Cerebellar nuclear complex (tissue), 1 donor: Measurements from ENCODE around the gene PSD2.

Experiments used
- DNase-seq, 2 experiments: peaks; one replicate each; lab custom pipeline; 2025; lab: John Stamatoyannopoulos, UW

Gene PSD2

DNA sequence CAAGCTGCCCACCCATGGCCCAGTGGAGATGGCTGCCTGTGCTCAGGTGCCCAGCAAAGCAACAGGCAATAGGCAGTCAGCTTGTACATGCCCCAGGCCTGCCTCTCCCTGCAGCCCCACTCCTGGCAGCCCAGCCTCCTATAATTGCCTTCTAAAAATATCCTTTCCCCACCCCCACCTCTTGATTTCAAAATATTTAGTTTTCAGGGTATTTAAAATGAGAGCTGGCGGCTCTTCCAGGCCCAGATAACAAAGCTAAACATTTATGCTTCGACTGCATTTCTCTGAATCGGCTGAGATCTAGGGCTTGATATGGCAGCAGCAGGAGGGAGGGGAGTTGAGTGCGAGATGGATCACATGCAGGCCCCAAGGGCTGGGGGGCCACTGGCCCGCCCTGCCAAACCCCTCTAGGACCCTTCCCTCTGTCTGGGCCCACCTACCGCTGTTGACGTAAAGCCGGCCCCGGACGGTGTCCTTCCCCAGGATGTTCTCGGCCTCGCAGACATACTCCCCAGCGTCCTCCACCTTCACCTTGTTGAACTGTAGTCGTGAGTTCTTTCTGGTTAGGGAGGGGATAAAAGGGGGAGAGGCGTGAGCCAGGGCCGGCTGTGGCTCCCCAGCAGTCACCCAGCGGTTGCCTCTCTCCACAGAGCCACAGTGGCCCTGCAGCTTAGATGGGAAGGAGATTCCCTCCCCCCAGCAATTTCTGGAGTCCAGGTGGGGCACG is 85.0 kb downstream of the PSD2 start:
- no peak for DNase-seq

DNA sequence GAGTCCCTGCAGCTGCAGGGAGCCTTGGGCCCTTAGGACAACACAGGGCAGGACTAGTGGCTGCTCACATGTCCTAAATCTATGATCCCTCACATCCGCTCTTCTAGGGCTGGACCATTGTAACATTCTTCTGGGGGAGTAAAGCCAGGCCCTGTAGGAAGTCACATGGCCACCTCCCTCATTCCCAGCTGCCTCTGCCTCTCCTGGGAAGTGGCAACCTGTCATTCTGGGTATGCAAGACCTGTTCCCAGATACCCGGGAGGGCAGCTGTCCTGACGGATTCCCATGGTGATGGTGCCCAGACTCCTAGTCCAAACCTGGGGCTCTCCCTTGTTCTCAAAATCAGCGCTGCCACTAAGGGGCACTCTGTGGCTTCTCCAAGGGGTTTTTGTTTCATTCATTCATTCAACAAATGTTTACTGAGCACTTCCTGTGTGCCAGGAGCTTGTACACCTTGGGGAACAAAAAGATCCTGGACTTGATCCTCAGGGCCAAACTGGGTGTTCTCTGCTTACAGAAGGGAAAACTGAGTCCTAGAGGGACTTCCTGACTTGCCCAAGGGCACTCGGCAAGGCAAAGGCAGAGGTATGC is 85.6 kb downstream of the PSD2 start:
- no peak for DNase-seq

DNA sequence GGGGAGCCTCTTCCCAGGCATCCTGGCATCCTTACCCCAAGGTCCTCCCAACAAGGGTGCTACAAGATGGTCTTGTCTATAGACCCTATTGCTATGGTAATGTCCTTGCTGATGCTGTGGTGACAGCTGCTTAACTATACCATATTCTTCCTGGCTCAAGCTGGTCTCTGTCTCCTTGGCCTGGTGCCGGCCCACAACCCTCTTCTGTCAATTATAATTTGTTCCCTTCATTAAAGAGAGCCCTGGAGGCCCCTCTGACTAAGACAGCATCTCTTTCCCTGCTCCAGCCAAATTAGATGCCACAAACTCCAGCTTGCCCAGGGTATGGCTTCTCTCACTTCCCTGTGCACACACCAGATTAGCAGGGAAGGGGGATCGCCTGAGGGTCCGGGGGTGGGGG is 86.7 kb downstream of the PSD2 start:
- no peak for DNase-seq

DNA sequence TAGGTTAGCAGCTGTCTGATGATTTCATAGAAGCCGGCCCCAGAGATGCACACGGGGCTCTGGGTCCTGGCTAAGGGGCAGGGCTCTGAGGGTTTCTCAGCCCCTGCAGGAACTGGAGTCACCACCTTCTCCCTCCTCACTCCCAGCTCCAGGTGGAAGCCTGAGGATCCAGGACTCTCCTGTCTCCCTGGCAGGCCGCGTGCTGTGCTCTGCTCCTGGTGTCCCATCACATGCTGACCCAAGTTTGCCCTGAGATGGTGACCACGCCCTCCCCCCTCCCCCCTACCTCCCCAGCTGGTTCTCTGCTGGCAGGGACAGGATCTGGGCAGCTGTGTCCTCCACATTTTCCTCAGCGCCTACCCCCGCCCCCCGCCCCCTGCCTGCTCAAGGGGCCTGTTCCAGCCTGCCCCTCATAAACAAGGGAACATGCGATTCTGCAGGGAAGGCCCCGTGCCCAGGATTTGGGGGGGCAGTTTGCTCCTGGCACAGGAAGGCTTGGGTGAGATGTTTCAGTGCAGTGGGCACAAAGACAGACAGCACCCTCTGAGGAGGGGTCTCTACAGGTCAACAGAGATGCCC is 87.4 kb downstream of the PSD2 start:
- no peak for DNase-seq

DNA sequence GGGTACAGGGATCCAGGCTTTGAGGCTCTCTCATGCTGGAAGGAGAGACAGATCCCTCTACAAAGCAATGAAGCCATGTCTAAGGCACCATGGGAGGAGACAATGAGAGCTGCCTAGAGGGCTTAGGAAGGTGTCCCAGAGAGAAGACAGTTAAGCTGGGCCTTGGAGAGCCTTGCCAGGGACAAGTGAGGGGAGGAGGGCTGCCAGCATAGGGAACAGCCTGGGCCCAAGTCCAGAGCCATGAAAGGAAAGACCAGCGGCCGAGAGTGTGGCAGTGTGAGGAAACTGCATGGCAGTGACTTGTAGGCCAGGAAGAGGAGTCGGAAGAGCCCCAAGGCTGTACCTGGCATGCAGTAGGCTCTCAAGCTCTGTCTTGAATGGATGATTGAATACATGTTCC is 88.5 kb downstream of the PSD2 start:
- DNase-seq = no peak

DNA sequence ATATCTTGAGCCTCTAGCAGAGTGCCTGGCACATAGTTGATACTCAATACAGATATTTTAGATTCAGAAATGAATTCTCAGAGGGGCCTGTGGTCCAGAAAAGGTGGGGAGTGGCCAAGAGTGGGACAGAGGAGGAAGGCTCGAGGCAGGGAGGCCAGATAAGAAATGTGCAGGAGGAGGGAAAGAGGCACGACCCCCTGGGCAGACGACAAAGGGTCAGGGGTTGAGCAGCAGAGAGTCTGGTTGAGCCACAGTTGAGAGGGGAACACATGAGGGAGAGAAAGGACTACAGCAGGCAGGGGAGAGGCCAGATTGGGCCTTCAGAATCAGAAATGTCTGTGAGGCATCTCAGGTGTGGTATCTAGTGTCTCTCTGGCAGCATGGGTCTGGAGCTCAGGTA is 89.1 kb downstream of the PSD2 start:
- DNase-seq = no peak

DNA sequence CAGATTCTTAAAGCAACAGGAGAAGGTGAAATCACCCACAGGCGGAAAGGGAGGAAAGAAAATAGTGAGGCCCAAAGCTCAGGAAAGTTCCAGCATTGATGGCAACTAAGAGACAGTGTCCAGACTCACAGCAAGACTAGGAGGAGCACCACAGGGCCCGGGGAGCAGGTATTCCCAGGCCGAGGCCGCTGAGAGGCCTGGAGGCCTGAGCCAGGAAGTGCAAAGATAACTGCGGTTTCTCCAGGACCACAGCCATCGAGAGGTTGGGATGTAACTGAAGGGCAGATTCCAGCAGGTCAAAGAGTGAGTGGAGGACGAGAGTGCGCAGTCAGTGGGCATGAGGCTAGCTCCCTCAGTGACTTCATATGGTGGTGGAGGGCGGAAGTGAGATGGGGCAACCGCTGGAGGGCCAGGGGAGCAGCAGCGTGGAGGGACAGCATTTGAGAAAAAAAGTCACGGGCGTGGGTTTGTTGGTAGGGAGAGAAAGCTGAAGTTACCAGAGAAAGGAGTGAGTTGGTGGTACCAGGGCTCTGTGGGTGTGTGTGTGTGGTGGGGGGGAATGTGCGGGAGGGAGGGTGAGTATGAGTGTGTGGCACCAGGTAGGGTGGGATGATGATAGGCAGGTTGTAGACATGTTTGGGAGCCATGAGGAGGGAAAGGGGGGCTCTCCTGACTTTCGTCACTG is 89.7 kb downstream of the PSD2 start:
- DNase-seq = no peak

DNA sequence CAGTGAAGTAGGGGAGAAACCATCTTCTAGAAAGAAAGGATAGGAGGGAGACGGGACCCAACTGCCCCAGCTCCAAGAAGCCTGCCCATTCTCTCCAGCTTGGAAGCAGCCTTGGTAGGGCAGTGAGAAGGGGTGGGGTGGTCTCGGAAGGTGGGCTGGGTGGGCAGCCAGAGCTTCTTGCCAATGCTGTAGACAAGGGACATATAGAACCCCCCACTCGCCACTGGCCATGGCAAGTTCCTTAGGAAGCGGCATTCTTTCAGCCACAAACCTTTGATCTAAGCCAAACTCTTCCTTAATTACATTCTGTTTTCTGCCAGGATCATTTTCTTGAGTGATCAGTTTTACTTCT is 90.2 kb downstream of the PSD2 start:
- no peak for DNase-seq

DNA sequence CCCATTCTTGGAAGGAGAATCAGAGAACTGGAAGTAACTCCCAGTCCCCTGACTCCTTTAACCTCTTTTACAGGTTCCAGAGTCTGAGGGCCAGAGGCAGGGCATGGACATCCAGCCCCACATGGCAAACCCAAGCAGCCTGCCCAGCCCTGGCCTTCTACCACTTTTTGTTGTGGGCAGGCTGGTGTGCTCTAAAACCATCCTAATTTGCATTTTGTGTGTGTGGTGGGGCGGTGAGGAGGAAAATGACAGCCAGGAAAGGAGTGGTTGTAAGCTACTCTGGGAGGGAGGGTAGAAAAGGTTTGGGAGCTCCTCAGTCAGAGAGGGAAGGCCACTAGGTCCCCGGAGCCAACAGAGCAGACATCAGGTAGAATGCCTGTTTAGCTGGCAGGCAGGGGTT is 90.6 kb downstream of the PSD2 start:
- no peak for DNase-seq

DNA sequence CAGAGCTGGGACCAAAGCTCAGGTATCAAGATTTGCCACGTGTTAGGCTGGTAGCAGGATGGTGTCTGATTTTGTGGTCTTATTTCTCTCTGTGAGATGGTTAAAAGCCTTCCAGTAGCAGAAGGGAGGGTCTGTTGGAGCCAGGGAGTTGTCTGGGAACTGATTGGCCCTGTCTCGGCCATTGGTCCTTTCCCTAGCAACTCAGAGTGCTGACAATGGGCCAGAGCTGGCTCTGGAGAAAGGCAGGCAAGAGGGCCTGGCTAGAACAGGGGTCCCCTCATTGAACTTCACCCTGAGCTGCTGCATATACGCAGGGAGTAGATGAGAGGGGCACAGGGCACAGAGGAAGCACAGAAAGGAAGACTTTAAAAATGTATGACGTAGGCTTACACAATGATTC is 92.8 kb downstream of the PSD2 start:
- DNase-seq = no peak

DNA sequence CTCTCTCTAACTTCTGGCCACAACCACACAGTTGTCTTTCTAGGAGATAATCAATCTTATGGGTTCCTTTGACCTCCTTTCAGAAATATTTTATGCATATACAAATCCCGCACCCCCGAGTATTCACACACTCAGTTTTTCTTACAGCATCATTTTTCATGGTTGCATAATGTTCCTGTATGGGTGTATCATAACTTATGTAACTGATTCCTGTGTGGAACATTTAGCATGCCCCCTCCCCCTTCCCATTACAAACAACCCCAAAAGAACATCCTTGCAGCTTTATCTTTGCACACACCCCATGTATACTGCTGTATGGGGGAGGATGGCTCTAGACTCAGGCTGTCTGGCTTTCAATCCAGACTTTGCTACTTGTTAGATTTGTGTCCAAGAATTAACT is 93.8 kb downstream of the PSD2 start:
- DNase-seq = no peak

DNA sequence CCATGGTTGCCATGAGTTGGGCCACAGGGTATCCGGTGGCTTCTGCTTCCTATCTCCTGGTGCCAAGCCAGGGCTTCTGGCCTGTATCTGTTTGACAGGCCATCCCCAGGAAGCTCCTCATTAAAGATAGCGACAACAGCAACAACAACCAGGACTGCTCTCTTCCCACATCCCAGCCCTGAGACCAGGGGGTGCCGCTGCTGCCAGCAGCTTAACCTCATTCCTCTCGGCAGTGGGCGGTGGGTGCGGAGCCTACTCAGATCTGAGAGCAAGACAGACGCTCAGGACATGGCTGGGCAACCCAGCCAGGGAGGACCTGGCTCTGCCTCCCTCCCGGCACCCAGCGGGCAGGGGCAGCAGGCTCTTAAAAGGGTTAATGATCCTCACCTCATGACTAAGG is 98.3 kb downstream of the PSD2 start:
- no peak for DNase-seq
